Dedifferentiated amniotic fluid mesenchymal stem cell (primary cell): ENCODE measurements around the gene NIPSNAP2.
"Not testable (repeated sequence)": the region's sequence is repeated elsewhere in the genome, so short reads cannot be mapped to it uniquely, and the experiment has no call there.

ENCODE experiments used
- DNase-seq: peaks from one replicate; pipeline ENCODE4 v3.0.0-alpha.2; 2016; ENCODE audit errors: extremely low spot score

Gene NIPSNAP2

GRCh38 chr7:56047446-56048116, 83.2 kb downstream of the NIPSNAP2 start:
- not testable (repeated sequence) for DNase-seq

- DNase-seq = peak; percentile 23
These were observed 83.9 kb downstream of the NIPSNAP2 start for GRCh38 chr7:56048245-56048644.

- DNase-seq = not testable (repeated sequence)
These were observed 84.4 kb downstream of the NIPSNAP2 start for GRCh38 chr7:56048763-56049162.
